ENCODE results near the gene UBE2L5. TPM values are rescaled to one million over a fixed set of nuclear protein-coding genes. Genes with fewer than 3 reads are reported as not detected.

UBE2L5 gene
- not detected for polyA plus RNA-seq (2013, experiment 1 of 2)
- polyA plus RNA-seq (2013, experiment 2 of 2) = not detected

DNA sequence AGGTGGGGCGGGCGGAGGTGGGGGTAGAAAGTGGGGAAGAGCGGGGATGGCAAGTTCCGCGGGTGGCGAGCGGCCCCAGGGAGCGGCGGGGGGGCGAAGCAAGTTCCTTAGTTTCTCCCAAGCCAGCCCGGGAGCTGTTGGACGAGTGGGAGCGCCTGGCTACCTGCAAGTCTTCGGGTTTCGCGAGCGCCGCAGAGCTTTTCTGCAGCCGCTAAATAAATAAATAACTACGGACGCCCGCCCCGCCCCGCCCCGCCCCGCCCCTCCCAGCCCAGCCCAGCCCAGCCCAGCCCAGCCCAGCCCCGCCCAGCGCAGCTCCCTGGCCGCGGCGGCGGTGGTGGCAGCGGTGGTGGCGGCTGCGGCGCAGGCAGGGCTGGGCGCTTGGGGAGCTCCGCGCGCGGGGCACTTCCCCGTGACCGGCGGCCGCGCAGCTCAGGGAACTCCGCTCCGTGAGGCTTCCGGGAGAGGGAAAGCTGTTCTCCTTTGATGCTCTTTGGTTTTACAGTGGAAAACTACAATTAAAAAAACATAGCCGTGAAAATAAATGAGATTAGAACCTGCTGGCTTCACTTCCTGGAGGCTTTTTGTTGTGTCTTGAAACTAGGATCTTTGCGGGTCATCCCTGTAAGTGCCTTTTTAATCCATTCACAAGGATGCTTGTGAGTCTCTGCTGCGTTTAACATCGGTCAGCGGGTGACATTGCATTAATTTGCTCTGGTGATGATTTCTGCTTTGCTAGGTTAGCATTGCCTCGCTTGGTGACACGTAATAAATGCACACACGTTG, at the start of gene UBE2L5:
UBE2L5 (plus strand) TSS at position 440 of the 786 bp plus-strand sequence. CDS start 5,498 bp downstream, outside the sequence.
- Histone ChIP-seq H3K9ac (ENCODE audit: low read depth, low read length) (peak within 1 kb of the TSS; percentile 86), H3K27ac (ENCODE audit: low read depth, low read length) (peak within 1 kb of the TSS; percentile 81), H3K4me3 (ENCODE audit: low read length) (peak within 1 kb of the TSS; percentile 92), H3K4me1 (ENCODE audit: insufficient read depth, low read length) (peaks cover 7% of the 10 kb centered on the region; the same call in 1 of the 2 replicates), H3K27me3 (ENCODE audit: insufficient read depth, low read length) (peaks cover 20% of the 10 kb centered on the region), H3K36me3 (ENCODE audit: insufficient read depth, low read length) (no peaks in the 10 kb centered on the region), H3K9me3 (ENCODE audit: insufficient read depth, low read depth, low read length) (no peaks in the 10 kb centered on the region)
- whole genome bisulfite sequencing = 2% methylated on average over 49 of the region's 57 CpGs

DNA sequence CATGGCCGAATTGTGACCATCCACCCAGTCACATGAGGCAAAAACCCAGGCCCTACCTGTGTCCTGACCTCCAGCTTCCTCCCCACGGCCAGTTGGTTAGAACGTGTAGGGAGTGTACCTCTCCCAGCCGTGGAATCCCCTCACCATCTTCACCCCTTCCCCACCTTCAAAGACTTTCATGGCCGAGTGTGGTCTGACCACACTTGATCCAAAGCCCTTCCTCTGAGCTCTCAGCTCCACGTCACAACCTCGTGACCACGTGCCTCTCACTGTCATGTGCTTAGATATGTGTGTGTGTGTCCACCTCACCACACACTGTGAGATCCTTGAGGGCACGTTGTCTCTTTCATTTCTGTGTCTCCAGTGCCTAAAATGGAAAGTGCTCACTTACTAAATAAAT, 48.6 kb upstream of the UBE2L5 start:
- H3K27ac ChIP-seq (ENCODE audit: low read depth, low read length) = no peak overlapping the region
- 0 out of 2 replicates have a peak, but pooled peaks cover 6% of the 10 kb centered on the region for H3K4me1 ChIP-seq (ENCODE audit: insufficient read depth, low read length)
- H3K9ac ChIP-seq (ENCODE audit: low read depth, low read length) = no peak overlapping the region
- no peaks in the 10 kb centered on the region for H3K27me3 ChIP-seq (ENCODE audit: insufficient read depth, low read length)
- WGBS = 95% methylated on average over 8 of the region's 9 CpGs
- H3K9me3 ChIP-seq (ENCODE audit: insufficient read depth, low read depth, low read length) = no peaks in the 10 kb centered on the region
- H3K36me3 ChIP-seq (ENCODE audit: insufficient read depth, low read length) = no peaks in the 10 kb centered on the region
- no peak overlapping the region for H3K4me3 ChIP-seq (ENCODE audit: low read length)

DNA sequence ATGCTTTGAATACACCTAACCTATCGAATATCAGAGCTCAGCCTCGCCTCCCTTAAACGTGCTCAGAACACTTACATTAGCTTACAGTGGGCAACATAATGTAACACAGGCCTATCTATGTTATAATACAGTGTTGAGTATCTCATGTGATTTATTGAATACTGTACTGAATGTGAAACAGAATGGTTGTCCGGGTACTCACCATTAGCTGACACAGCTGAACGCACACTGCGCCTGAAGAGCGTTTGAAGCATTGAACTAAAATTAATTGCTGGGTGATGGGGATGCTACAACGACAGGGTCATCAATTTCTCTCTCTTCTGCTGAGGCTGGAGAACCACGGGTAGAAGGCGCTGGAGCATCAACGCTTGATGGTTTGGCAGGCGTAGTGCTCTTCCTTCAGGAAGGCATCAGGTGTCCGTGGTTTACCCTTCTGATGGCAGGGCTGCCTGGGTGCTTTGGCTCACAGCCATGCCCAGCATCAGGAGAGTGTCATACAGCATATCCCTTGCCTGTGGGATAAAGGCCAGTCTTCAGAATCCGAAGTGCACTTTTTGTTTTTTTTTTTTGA, 46.9 kb upstream of the UBE2L5 start:
- H3K4me3 ChIP-seq (ENCODE audit: low read length) = no peak overlapping the region
- no peaks in the 10 kb centered on the region for H3K27me3 ChIP-seq (ENCODE audit: insufficient read depth, low read length)

DNA sequence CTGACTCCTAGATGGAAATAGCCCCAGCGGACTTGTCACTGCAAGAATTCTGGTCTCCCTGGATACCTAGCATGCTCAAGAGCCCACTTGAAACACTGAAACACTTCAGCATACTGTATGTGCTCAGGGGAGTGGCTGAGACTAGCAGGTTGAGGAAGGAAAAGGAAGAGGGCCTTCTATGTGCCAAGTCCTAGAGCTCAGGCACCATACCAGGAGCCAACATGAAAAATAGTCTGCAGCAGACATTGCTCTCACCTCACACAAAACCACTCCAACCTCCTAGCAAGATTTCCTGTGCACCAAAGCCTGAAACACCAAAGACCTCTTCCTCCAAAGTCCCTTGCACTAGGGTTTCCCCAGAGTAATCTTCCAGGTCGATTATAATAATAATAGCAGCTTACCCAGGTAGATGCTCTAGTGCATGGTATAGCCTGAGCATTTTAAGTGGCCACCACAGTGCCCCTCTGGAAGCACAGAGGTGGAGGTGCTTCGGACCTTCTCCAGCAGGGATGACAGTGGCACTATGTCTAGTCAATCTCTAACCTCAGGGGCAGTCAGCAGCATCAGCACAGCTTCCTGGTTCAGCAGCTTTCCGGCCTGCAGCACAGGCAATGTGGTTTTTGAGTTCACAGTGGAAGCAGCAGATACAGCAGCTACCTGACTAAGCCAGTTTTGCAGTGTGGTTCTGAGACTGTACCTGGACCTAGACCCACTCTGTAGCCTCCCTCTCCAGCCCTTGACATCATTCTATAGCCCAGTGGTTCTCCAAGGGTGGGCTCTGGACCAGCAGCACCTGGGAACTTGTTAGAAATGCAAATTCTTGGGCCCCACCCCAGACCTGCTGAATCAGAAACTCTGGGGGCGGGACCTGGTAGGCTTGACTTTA, 45.6 kb upstream of the UBE2L5 start:
- H3K4me1 ChIP-seq (ENCODE audit: insufficient read depth, low read length) = 0 out of 2 replicates have a peak, but pooled peaks cover 6% of the 10 kb centered on the region
- no peaks in the 10 kb centered on the region for H3K9me3 ChIP-seq (ENCODE audit: insufficient read depth, low read depth, low read length)
- no peak overlapping the region for H3K27ac ChIP-seq (ENCODE audit: low read depth, low read length)
- 80% methylated on average over 5 of the region's 5 CpGs for WGBS
- H3K9ac ChIP-seq (ENCODE audit: low read depth, low read length) = no peak overlapping the region
- no peaks in the 10 kb centered on the region for H3K27me3 ChIP-seq (ENCODE audit: insufficient read depth, low read length)
- no peaks in the 10 kb centered on the region for H3K36me3 ChIP-seq (ENCODE audit: insufficient read depth, low read length)
- H3K4me3 ChIP-seq (ENCODE audit: low read length) = no peak overlapping the region

More for the DNA sequence above, 46.9 kb upstream of the UBE2L5 start:
- no peaks in the 10 kb centered on the region for H3K9me3 ChIP-seq (ENCODE audit: insufficient read depth, low read depth, low read length)
- no peak overlapping the region for H3K9ac ChIP-seq (ENCODE audit: low read depth, low read length)
- H3K27ac ChIP-seq (ENCODE audit: low read depth, low read length) = no peak overlapping the region
- H3K36me3 ChIP-seq (ENCODE audit: insufficient read depth, low read length) = no peaks in the 10 kb centered on the region
- WGBS = 93% methylated on average over 14 of the region's 14 CpGs
- H3K4me1 ChIP-seq (ENCODE audit: insufficient read depth, low read length) = 0 out of 2 replicates have a peak, but pooled peaks cover 6% of the 10 kb centered on the region

DNA sequence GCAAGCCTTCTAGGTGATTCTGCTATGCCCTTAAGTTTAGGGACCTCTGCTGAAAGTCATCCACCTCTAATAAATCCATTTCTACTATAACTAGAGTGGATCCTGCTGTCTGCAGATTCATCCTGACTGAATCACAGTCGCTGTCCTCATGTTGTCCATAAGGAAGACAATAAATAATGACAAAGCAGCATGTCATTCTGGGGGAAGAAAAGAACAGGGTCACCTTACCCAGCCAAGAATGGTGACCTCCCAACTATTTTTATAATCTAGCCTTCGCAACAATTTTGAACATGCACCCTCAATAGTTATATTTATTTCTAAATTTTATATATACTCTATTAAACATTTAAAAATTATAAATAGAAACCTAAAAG, 45.0 kb upstream of the UBE2L5 start:
- Histone ChIP-seq H3K36me3 (ENCODE audit: insufficient read depth, low read length) (no peaks in the 10 kb centered on the region), H3K27ac (ENCODE audit: low read depth, low read length) (no peak overlapping the region), H3K27me3 (ENCODE audit: insufficient read depth, low read length) (no peaks in the 10 kb centered on the region), H3K9me3 (ENCODE audit: insufficient read depth, low read depth, low read length) (no peaks in the 10 kb centered on the region), H3K4me1 (ENCODE audit: insufficient read depth, low read length) (0 out of 2 replicates have a peak, but pooled peaks cover 6% of the 10 kb centered on the region), H3K9ac (ENCODE audit: low read depth, low read length) (no peak overlapping the region), H3K4me3 (ENCODE audit: low read length) (no peak overlapping the region)
- 67% methylated on average over 1 of the region's 2 CpGs for WGBS

DNA sequence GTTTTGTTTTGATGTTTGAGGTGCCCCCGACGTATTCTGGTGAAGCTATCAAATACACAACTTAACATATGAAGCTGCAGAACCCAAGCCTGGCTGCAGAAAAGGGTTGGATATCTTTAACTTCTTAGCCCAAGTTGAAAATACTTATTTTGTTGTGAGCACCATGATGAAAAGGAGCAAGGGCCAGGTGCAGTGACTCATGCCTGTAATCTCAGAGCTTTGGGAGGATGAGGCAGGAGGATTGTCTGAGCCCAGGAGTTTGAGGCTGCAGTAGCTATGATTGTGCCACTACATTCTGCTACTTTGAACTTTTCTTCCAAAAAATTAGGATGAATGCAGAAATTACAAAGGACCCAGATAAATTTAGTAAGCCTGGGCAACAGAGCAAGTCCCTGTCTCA, 44.1 kb upstream of the UBE2L5 start:
- Histone ChIP-seq H3K27ac (ENCODE audit: low read depth, low read length) (no peak overlapping the region), H3K36me3 (ENCODE audit: insufficient read depth, low read length) (no peaks in the 10 kb centered on the region), H3K4me3 (ENCODE audit: low read length) (no peak overlapping the region), H3K9ac (ENCODE audit: low read depth, low read length) (no peak overlapping the region), H3K4me1 (ENCODE audit: insufficient read depth, low read length) (0 out of 2 replicates have a peak, but pooled peaks cover 6% of the 10 kb centered on the region), H3K27me3 (ENCODE audit: insufficient read depth, low read length) (no peaks in the 10 kb centered on the region), H3K9me3 (ENCODE audit: insufficient read depth, low read depth, low read length) (no peaks in the 10 kb centered on the region)
- WGBS = 93% methylated on average over 2 of the region's 2 CpGs

DNA sequence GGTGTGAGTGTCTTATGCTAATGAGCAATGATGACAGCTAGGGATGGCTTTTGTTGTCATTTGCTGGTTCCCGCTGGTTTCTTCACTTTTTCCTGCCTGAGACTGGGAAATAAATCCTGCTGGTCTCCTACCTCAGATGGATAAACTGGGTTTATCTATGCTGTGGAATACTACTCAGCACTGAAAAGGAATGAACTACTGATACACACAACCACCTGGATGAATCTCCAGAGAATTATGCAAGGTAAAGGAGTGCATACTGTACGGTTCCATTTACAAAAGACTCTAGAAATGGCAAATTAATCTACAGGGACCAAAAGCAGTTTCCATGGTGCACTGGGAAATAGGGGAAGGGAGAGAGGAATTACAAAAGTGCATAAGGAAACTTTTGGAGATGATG, 41.2 kb upstream of the UBE2L5 start:
- H3K9me3 ChIP-seq (ENCODE audit: insufficient read depth, low read depth, low read length) = no peaks in the 10 kb centered on the region
- no peak overlapping the region for H3K4me3 ChIP-seq (ENCODE audit: low read length)
- WGBS = 95% methylated on average over 2 of the region's 2 CpGs

DNA sequence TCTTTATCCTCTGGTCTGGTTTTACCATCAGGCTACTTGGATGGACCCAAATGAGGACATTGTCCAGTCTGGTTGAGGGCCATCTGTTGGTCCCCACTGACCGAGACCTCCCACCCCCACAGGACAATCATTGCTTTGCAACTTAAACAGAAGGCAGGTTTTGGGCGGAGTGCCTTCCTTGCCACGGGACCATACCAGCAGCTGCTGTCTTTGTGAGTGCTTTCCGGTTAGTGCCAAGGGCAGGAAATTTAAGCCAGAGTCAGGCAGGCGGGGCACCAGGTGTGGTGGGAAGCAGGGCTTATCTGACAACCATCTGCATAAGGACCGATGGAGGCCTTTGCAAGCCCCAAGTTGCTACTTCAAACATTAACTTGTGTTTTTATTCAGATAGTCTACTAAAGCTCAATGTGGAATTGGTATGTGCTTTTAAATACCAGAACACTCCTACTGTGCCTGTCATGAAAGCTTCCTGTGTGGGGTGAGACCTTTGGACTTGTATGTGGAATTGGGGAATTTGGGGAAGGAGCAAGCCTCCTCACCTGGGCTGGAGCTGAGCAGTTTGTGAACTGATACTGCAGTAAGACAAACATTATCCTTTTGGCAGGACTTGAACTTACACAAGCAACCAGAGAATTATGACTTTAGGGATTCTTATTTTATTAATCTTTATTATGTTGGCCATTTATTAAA, 39.3 kb upstream of the UBE2L5 start:
- Histone ChIP-seq H3K4me3 (ENCODE audit: low read length) (no peak overlapping the region), H3K36me3 (ENCODE audit: insufficient read depth, low read length) (no peaks in the 10 kb centered on the region), H3K27ac (ENCODE audit: low read depth, low read length) (no peak overlapping the region), H3K9ac (ENCODE audit: low read depth, low read length) (no peak overlapping the region), H3K9me3 (ENCODE audit: insufficient read depth, low read depth, low read length) (no peaks in the 10 kb centered on the region), H3K4me1 (ENCODE audit: insufficient read depth, low read length) (no peaks in the 10 kb centered on the region), H3K27me3 (ENCODE audit: insufficient read depth, low read length) (no peaks in the 10 kb centered on the region)
- WGBS = 86% methylated on average over 6 of the region's 6 CpGs

More for the DNA sequence above, 41.2 kb upstream of the UBE2L5 start:
- H3K4me1 ChIP-seq (ENCODE audit: insufficient read depth, low read length) = 0 out of 2 replicates have a peak, but pooled peaks cover 6% of the 10 kb centered on the region
- no peaks in the 10 kb centered on the region for H3K27me3 ChIP-seq (ENCODE audit: insufficient read depth, low read length)
- no peak overlapping the region for H3K27ac ChIP-seq (ENCODE audit: low read depth, low read length)
- no peaks in the 10 kb centered on the region for H3K36me3 ChIP-seq (ENCODE audit: insufficient read depth, low read length)
- H3K9ac ChIP-seq (ENCODE audit: low read depth, low read length) = no peak overlapping the region

DNA sequence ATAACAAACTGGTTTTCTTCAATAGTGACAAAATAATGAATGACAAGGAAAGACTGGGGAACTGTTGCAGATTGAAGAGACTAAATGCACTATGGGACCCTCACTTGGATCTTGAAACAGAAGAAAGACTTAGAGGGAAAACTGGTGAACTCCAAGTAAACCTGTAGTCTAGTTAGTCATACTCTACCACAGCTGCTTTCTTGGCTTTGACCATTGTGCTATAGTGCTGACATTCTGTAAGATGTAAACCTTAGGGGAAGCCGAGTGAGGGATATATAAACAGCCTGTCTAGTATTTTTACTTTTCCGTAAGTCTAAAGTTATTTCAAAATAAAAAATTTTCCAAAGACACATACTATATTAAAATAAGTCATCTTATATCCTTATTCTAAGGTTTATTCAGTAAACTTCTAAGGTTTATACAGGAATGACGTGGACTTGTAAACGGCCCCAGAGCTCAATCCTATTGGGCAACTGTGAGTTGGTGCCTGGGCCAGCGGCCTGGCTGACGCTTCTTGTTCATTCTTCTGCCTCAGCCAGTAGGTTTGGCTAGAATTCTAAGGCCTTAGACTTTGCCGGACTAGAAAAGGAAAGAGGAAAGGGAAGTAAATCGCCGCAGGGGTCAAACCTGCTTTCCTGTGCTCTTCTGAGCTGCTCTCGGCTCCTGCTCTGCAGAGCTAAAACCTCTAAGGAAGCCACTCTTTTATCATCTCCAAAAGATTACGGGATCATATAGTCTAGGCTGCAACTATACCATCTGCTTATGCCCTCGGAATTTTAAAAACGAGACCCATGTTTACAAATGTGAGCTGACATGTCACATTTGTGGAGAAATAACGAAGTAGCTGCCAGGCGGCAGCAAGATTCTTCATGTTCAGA, 33.6 kb upstream of the UBE2L5 start:
- Histone ChIP-seq H3K9ac (ENCODE audit: low read depth, low read length) (no peak overlapping the region), H3K4me1 (ENCODE audit: insufficient read depth, low read length) (peaks cover 10% of the 10 kb centered on the region; the same call in 1 of the 2 replicates), H3K36me3 (ENCODE audit: insufficient read depth, low read length) (no peaks in the 10 kb centered on the region), H3K9me3 (ENCODE audit: insufficient read depth, low read depth, low read length) (no peaks in the 10 kb centered on the region), H3K27me3 (ENCODE audit: insufficient read depth, low read length) (no peaks in the 10 kb centered on the region), H3K4me3 (ENCODE audit: low read length) (no peak overlapping the region), H3K27ac (ENCODE audit: low read depth, low read length) (no peak overlapping the region)
- WGBS = 85% methylated on average over 13 of the region's 15 CpGs

Measured in HUES64 (cell line).